HG02798 (cell line): Measurements from ENCODE around the gene CTTNBP2NL.
"Not testable (repeated sequence)": the region's sequence is repeated elsewhere in the genome, so short reads cannot be mapped to it uniquely, and the experiment has no call there.

Experiments used
- ATAC-seq: cut with Tn5 transposase; IDR thresholded peaks from one replicate; pipeline ENCODE4 v1.9.1; 2021; ENCODE audit warnings: mild to moderate bottlenecking; ENCODE audit not compliant: unreplicated experiment, poor library complexity

Gene CTTNBP2NL

GRCh38 chr1:112457955-112458354, 61.9 kb downstream of the CTTNBP2NL start:
- ATAC-seq, result no peak

GRCh38 chr1:112458756-112459155, 62.7 kb downstream of the CTTNBP2NL start:
- ATAC-seq, result no peak

- no peak for ATAC-seq
These were observed 64.6 kb downstream of the CTTNBP2NL start for GRCh38 chr1:112460615-112461014.

DNA sequence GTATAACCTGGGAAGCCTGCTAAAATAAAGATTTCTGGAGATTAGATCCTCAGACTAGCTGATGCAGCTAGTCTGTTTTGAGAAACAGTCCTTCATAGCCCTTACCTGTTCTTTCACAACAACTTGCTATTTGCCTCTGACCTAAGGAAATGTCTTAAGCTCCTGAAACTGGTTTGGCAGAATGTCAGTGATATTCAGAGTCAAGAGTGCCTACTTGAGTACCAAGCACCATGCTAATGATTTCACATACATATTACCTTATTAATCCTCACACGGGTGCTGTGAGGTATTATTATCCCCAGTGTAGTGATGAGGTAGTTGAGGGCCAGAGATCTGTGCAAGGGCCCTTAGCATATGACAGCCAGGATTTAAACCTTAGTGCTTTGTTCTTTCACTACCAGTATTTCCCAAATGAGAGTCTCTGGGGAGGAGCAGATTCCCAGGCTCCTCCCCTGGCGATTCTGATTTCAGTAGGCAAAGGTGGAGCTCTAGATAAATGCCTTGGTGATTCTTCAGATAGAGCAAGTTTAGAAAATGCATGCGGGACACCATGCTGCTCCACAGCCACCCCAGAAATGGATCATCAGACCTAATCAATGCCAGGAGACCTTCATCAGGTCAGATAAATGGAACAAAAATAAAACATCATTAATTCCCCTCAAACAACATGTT, 65.3 kb downstream of the CTTNBP2NL start:
- no peak for ATAC-seq

DNA sequence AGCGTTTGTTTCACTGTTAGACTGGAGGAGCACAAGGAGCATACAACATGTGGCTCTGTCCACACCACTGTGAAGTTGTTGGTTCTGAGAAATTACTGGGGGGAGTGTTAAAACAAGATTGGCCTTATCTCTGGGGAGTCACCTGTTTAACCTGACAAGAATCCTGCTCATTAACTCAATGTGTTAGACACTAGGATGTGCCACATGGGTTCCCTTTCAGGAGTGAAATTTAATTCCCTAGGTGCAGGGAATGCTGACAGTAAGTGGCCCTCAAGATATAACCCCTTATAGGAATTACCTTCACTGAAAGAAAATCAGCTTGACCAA, 66.9 kb downstream of the CTTNBP2NL start:
- ATAC-seq, result no peak

GRCh38 chr1:112464501-112464900, 68.5 kb downstream of the CTTNBP2NL start:
- ATAC-seq, result no peak

- no peak for ATAC-seq
These were observed 69.1 kb downstream of the CTTNBP2NL start for GRCh38 chr1:112465122-112465521.

GRCh38 chr1:112466078-112466660, 70.2 kb downstream of the CTTNBP2NL start:
- peak; percentile 89 for ATAC-seq

GRCh38 chr1:112470324-112470723, 74.3 kb downstream of the CTTNBP2NL start:
- not testable (repeated sequence) for ATAC-seq

DNA sequence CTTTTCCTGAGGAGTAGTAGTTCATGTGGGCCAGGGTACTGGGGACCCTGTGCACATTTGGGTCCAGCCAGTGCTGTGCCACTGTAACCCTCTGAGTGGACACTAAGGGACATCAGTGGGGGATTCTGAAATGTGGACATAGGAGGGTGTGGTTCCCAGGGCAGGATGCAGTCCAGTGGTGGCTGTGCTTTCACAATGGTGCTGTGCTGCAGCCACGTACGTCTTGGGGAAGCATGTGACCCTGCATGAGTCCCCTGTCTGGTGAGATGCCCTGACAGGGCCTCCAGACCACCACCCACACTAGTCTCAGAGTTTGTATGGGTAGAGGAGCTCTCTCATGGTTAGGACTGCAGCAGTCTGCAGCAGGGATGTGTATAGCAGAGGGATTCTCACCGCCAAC, 75.0 kb downstream of the CTTNBP2NL start:
- ATAC-seq, result no peak

DNA sequence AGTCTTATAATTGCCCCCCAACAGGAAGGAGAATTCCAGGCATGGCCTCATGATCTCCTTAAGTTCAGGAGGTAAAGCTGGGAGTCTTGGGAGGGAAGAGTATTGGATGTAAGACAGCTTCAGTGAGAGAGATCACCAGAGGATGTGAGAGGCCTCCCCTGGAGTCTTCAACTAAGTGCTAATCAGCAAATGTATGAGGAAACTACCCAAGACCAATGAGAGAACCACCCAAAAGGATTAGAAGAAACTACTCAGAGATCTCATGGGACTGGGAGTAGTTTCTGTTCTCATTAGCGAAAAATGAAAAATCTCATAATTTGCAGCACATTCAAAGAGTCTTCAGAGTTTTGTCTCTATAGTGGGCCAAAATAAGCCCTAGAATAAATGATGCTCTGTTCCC, 76.1 kb downstream of the CTTNBP2NL start:
- no peak for ATAC-seq

DNA sequence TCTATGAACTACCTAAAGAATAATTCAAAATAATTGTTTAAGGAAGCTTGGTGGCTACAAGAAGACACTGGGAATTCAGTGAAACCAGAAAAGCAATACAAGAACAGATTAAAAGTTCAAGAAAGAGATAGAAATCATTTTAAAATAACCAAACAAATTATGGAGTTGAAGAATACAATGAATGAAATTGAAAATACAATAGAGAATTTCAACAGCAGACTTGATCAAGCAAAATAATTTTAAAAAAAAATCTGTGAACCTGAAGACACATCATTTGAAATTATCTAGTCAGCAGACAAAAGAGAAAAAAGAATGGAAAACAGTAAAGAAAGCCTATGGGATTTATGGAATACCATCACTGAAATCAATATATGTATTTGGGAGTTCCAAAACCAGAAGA, 81.5 kb downstream of the CTTNBP2NL start:
- no peak for ATAC-seq

GRCh38 chr1:112478314-112478713, 82.3 kb downstream of the CTTNBP2NL start:
- ATAC-seq, result no peak

DNA sequence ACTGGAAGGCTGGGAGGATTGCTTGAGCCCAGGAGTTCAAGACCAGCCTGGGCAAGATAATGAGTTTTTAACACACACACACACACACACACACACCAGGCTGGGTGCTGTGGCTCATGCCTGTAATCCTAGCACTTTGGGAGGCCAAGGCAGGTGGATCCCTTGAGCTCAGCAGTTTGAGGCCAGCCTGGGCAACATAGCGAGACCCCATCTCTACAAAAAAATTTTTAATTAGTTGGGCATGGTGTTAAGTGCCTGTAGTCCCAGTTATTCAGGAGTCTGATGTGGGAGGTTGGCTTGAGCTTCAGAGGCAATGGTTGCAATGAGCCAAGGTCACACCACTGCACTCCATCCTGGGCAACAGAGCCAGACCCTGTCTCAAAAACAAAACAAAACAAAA, 90.0 kb downstream of the CTTNBP2NL start:
- ATAC-seq, result not testable (repeated sequence)

- ATAC-seq, result not testable (repeated sequence)
These were observed 91.7 kb downstream of the CTTNBP2NL start for GRCh38 chr1:112487686-112488085.

DNA sequence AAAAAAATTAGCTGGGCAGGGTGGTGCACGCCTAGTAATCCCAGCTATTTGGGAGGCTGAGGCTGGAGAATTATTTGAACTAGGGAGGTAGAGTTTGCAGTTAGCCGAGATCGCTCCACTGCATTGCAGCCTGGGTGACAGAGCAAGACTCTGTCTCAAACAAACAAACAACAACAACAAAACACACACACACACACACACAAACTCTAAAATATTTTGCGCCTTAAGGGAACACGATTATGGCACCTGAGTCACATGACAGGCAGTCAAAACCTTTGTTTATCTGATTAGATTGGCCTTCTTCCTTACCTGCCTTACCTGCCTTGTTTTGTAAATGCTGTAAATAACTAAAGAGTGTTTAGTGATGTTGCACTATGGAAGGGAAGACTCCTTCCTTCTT, 92.1 kb downstream of the CTTNBP2NL start:
- ATAC-seq, result no peak

DNA sequence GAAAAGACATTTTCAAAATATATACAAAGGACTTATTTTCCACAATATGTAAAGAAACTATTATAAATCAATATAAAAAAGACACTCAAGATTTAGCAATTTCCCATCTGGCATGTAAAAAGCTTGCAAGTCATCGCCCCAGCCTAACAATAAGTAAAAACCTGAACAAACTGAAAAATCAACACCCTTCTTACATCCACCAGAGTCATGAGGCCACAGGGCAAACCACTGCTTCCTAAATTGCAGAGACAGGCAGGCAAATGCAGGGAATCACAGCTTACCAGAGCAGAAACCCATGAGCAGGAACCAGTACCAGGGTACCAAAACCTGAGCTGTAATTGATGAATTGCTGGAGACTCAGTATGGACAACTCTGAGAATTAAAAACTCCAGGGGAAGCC, 96.1 kb downstream of the CTTNBP2NL start:
- ATAC-seq, result no peak

- ATAC-seq, result no peak
These were observed 97.3 kb downstream of the CTTNBP2NL start for GRCh38 chr1:112493351-112493750.

DNA sequence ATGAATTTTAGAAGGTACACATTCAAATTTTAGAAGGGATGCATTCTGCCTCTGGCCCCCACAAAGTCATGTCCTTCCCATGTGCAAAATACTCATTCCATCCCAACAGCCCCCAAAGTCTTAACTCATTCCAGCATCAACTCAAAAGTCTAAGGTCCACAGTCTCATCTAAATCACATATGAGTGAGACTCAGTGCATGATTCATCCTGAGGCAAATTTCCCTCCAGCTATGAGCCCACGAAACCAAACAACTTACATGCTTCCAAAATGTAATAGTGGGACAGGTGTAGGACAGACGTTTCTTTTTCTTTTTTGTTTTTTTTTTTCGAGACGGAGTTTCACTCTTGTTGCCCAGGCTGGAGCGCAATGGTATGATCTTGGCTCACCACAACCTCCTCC, 100.3 kb downstream of the CTTNBP2NL start:
- no peak for ATAC-seq

- peak; percentile 63 for ATAC-seq
These were observed 106.0 kb downstream of the CTTNBP2NL start for GRCh38 chr1:112501810-112502641.

DNA sequence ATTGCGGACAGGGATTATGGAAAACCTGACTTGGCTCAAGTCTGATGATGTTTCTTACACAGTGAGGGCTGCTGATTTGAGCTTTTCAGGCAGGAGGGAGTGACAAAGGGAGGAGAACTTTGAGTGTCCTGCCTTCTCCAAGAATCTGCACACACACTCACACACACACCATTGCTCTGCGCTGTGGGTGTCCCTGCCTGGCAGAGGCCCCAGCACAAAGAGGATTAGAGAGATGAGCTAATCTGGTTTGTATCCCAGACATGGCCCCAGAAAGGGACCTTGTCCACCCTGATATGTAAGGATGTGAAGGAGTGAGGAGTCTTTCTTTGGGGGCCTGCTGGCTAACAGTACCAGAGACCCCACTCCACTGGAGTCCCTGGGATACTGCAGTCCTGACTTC, 106.8 kb downstream of the CTTNBP2NL start:
- ATAC-seq, result no peak
